Left colon (tissue), 2 donors: ENCODE results near the gene ISG15. TPM values are rescaled to one million over a fixed set of nuclear protein-coding genes. Genes with fewer than 3 reads are reported as not detected.

Experiments
- ATAC-seq: fragments of 200-7000 bp; cut with Tn5 transposase; one replicate; pipeline ENCODE4 v1.9.1; 2020; ENCODE audit warnings: mild to moderate bottlenecking, moderate library complexity
- DNase-seq, 2 donors: peaks; one replicate each; pipeline ENCODE4 v3.0.0-alpha.2; 2020
- intact Hi-C, 2 donors: fragments of 100-400 bp; cut with DNase I in 1 of 2; cut with micrococcal nuclease in 1 of 2; formaldehyde crosslinking; loops; one replicate each; pipeline versions ENCODE4 v1.11.2 to v1.14.0; 2022; cut with DNase I, micrococcal nuclease
- total RNA-seq, 2 donors: library from RNA; stranded (reverse); fragmentation: NEBNext Ultra II Directional; extraction: Animal tissue kit (Norgen Biotek cat#: 25700); gene quantifications; one replicate each; pipeline ENCODE4 v1.2.1, GENCODE V29; 2021
- donor health status: DM: no; HTN: no; CAD: no.
- donor health status: DM: yes; HTN: yes; CAD: no.

Gene ISG15
- total RNA-seq, 2 donors from 2014 or later: 31.2 to 37.9 TPM

DNA sequence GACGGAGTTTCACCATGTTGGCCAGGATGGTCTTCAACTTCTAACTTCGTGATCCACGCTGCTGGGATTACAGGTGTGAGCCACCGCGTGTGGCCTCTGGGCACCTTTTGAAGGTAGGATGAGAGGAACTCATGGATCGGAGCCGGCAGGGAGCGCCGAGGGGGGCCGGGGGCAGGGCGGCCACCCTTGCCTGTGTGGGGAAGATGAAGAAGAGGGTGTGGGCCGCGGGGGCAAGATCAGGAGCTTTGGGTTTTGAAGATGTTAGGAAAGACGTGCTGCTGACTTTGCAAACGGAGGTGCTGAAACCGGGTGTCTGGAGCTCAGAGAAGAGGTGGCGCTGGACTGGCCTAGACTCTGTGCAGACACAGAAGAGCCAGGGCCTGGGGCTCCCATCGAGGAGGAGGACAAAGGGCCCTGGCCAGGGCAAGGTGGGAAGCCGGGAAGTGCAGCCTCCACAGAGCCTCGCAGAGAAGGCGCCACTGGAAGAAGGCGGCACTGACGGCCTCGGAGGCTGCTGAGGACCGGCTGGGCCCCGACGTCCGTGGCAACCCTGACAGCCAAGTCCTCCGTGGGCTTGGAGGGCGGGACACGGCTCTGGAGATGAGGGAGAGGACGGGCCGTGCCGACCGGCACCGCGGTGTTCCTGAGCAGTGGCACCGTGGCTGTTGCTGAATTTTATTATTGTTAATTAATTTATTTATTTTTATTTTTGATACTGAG lies 47.1 kb downstream of the ISG15 start:
- intact Hi-C loops: loop anchor here in 1 of 2 donors (10.0 kb wide), 1 partner anchor 76 kb away; the partner anchor contains the start of gene PERM1
- DNase-seq: no peak

DNA sequence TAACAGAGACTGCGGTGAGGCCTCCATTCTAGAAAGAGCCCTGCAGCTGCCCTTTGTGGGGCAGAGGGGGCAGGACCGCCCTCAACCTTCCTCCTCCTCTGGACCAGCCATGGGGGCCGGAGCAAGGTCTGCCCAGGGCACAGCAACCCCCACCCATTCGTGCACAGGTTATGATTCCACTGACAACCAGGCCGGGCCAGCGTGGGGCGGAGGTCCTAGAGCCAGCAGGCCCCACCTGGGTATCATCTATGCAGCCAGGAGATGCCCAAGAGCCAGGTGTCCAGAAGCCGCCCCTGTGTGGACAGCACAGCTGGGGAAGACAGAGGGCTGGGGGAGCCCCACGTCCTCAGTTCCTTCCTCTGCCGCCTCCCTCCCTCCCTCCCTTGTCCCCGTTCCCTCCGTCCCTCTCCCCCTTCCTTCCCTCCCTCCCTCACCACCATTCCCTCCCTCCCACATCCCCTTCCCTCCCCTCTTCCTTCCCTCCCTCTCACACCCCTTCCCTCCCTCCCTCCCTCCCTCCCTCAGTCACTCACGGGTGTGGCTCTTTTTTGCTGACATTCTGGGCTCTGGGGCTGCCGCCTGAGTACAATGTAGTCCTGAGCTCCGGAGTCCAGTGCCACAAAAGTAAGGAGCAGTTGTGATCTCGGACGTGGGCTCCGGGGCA lies 48.5 kb downstream of the ISG15 start:
- DNase-seq: no peak
- intact Hi-C loops: loop anchor here in 1 of 2 donors (10.0 kb wide), 1 partner anchor 77 kb away; the partner anchor contains the start of gene PERM1
- ATAC-seq: no peak

More for the DNA sequence above, 47.1 kb downstream of the ISG15 start:
- ATAC-seq: no peak

DNA sequence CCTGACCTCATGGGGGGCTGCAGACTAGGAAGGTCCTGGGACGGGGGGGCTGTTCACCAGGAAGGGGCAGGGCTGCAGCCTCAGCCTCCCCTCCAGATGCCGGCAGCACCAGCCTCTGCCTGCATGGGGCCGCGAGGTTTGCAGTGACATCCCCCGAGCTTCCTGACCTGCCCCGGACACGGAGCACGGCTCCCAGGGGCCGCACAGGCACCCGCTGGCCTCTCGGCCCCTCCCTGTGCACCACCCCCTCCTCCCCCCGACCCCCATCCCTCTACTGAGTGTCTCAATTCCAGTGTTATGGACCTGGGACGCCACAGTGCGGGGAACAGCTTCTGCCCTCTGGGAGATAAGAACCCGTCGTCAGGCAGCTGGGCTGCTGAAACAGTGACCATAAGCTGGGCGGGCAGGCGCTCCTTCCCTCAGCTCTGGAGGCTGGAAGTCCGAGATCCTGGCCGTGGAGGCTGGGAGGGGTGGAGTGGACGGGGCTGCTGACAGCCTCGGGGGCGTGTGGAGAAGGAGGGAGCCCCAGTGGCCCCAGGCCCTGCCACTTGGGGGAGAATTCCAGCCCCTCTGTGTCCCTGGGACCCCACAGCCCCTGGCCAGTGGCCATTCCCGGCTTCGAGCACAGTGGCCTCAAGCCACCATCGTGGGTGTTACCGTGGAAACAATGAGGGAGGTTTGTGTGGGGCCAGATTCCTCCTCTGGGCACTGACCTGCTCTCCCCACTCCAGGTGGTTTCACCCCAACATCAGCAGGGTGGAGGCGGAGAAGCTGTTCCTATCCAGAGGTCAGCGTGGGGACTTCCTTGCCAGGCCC lies 49.3 kb downstream of the ISG15 start:
- intact Hi-C loops: loop anchor here in 1 of 2 donors (10.0 kb wide), 1 partner anchor 78 kb away; the partner anchor contains the start of gene PERM1
- ATAC-seq (no peak), DNase-seq (no peak)

DNA sequence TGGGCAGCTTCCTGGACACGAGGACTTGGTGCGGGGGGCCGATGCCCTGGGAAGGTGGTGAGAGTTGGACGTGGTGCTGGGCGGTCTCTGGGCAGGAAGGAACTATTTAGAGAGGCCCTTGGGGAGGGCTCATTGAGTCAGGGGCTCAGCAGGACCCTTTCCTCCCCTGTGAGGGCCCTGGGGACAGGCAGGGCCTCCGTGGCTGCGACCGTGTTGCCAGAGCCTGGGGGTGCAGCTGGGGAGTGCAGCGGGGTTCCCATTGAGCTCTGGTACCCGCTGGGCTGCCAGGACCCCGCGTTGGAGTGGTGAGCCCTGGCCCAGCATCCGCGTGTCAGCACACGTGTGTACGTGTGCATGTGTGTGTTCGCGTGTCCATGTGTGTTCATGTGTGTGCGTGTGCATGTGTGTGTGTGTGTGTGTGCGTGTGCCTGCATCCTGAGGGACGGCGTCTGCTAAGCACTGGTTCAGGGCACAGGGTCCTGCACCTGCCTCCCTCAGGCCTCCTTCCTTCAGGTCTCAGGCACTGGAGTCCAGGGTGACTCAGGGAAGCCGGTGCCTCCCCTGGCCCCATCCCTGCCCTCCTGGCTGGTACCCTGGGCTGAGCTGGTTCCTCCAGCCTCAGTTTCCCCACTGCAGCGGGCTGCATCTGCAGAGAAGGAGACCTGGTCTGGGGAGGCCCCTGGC lies 50.1 kb downstream of the ISG15 start:
- ATAC-seq (no peak), DNase-seq (no peak)
- intact Hi-C loops: loop anchor here in 1 of 2 donors (10.0 kb wide), 1 partner anchor 79 kb away; the partner anchor contains the start of gene PERM1

Other genes with a start within 250 kb of the ISG15 start
- 1 to 10 TPM; 1.6 to 5.1 TPM for gene SAMD11, start 89.6 kb upstream of the ISG15 start, total RNA-seq
- 10 to 100 TPM; 42.8 to 48.5 TPM for gene NOC2L, start 54.2 kb upstream of the ISG15 start, total RNA-seq
- 10 to 100 TPM in 1 of 2 donors, 1 to 10 TPM in 1; 9.9 to 13.1 TPM for gene KLHL17, start 52.9 kb upstream of the ISG15 start, total RNA-seq
- under 1 TPM; 0.58 to 0.95 TPM for gene PLEKHN1, start 47.0 kb upstream of the ISG15 start, total RNA-seq
- gene PERM1, start 31.4 kb upstream of the ISG15 start, total RNA-seq: under 1 TPM in 1 of 2 donors, not detected in 1; 0.14 TPM
- 10 to 100 TPM; 19.5 to 24.2 TPM for gene HES4, start 13.4 kb upstream of the ISG15 start, total RNA-seq
- gene AGRN, start 6.6 kb downstream of the ISG15 start, total RNA-seq: 10 to 100 TPM; 54.0 to 59.5 TPM
- 1 to 10 TPM; 3.4 to 5.3 TPM for gene RNF223, start 60.8 kb downstream of the ISG15 start, total RNA-seq
- 10 to 100 TPM; 17.6 to 28.6 TPM for gene C1orf159, start 102.6 kb downstream of the ISG15 start, total RNA-seq
- gene TTLL10, start 160.4 kb downstream of the ISG15 start, total RNA-seq: 1 to 10 TPM; 1.2 to 3.0 TPM
- 1 to 10 TPM in 1 of 2 donors, under 1 TPM in 1; 0.64 to 3.7 TPM for gene TNFRSF18, start 193.1 kb downstream of the ISG15 start, total RNA-seq
- gene TNFRSF4, start 200.7 kb downstream of the ISG15 start, total RNA-seq: 1 to 10 TPM in 1 of 2 donors, under 1 TPM in 1; 0.55 to 1.3 TPM
- gene SDF4, start 218.5 kb downstream of the ISG15 start, total RNA-seq: 100 to 1,000 TPM; 235 to 273 TPM
- 1 to 10 TPM; 8.2 to 9.6 TPM for gene B3GALT6, start 218.7 kb downstream of the ISG15 start, total RNA-seq
- gene C1QTNF12, start 233.2 kb downstream of the ISG15 start, total RNA-seq: 10 to 100 TPM; 40.0 to 71.6 TPM